AG09309 (cell line): ENCODE measurements around the gene POLD2.

Experiments
- DNase-seq: peaks from one replicate; pipeline ENCODE4 v3.0.0-alpha.2; 2010; ENCODE audit warnings: low read depth
- H3K4me3 ChIP-seq: 2 replicates; pipeline ENCODE4 v1.5.1; 2011; ENCODE audit warnings: mild to moderate bottlenecking, low read depth, low read length, moderate library complexity; ENCODE audit not compliant: control insufficient read depth
- CTCF ChIP-seq: IDR thresholded peaks from 2 replicates; pipeline ENCODE4 v1.5.1; 2011; ENCODE audit warnings: mild to moderate bottlenecking, low read depth, low read length, inconsistent platforms; ENCODE audit not compliant: insufficient read depth, control insufficient read depth; ENCODE audit errors: missing control alignments

POLD2 gene

GRCh38 chr7:44148961-44149536 lies 25.7 kb upstream of the POLD2 start:
- TF ChIP-seq CTCF, result no peak
- H3K4me3 ChIP-seq, result no peak overlapping the region
- no peak for DNase-seq

GRCh38 chr7:44148166-44148565 lies 24.8 kb upstream of the POLD2 start:
- no peak overlapping the region for H3K4me3 ChIP-seq
- TF ChIP-seq CTCF, result no peak
- no peak for DNase-seq

GRCh38 chr7:44147026-44147991 lies 24.0 kb upstream of the POLD2 start:
- DNase-seq, result no peak
- no peak overlapping the region for H3K4me3 ChIP-seq
- no peak for TF ChIP-seq CTCF

GRCh38 chr7:44145969-44146911 lies 22.9 kb upstream of the POLD2 start:
- TF ChIP-seq CTCF, result no peak
- DNase-seq, result no peak
- H3K4me3 ChIP-seq, result peak overlapping the region; percentile 39

- TF ChIP-seq CTCF, result no peak
- peak overlapping the region; percentile 39 for H3K4me3 ChIP-seq
- no peak for DNase-seq
Measured at GRCh38 chr7:44145479-44145968, 22.2 kb upstream of the POLD2 start.

GRCh38 chr7:44144968-44145478 lies 21.7 kb upstream of the POLD2 start:
- no peak for TF ChIP-seq CTCF
- H3K4me3 ChIP-seq, result no peak overlapping the region
- DNase-seq, result no peak
